ENCODE measurements around the gene CDKN1A. TPM values are rescaled to one million over a fixed set of nuclear protein-coding genes. Genes with fewer than 3 reads are reported as not detected.

The CDKN1A gene
- total and polyA plus RNA-seq, 11 donors = 27.5 to 658 (median 99.8) TPM

- DNase-seq = peak in 2 of 5 donors; percentile 37 to 42
- no peak overlapping the region for H3K4me3 ChIP-seq
- H3K27me3 ChIP-seq = no peaks in the 10 kb centered on the region
- intact Hi-C loops (cut with DNase I) = no loop called here
- TF ChIP-seq POLR2A (IDR thresholded peaks at IDR 0.05) = no peak
- TF ChIP-seq, protein P1, sequence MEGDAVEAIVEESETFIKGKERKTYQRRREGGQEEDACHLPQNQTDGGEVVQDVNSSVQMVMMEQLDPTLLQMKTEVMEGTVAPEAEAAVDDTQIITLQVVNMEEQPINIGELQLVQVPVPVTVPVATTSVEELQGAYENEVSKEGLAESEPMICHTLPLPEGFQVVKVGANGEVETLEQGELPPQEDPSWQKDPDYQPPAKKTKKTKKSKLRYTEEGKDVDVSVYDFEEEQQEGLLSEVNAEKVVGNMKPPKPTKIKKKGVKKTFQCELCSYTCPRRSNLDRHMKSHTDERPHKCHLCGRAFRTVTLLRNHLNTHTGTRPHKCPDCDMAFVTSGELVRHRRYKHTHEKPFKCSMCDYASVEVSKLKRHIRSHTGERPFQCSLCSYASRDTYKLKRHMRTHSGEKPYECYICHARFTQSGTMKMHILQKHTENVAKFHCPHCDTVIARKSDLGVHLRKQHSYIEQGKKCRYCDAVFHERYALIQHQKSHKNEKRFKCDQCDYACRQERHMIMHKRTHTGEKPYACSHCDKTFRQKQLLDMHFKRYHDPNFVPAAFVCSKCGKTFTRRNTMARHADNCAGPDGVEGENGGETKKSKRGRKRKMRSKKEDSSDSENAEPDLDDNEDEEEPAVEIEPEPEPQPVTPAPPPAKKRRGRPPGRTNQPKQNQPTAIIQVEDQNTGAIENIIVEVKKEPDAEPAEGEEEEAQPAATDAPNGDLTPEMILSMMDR (IDR thresholded peaks at IDR 0.05) = no peak
- peak; percentile 71 to 86 (median 78) for ATAC-seq
- H3K36me3 ChIP-seq = no peaks in the 10 kb centered on the region
- H3K4me1 ChIP-seq = peaks cover 0 to 34% (median 16%) of the 10 kb centered on the region in 12 donors
- 57 to 63% (median 60%) methylated on average over 6 of the region's 6 CpGs for WGBS, 4 donors
- peak overlapping the region in 8 of 12 donors; percentile 8 to 56 (median 39) for H3K27ac ChIP-seq
- no peaks in the 10 kb centered on the region for H3K9me3 ChIP-seq
Measured at GRCh38 chr6:36633370-36633769, 45.1 kb upstream of the CDKN1A start.

- no peaks in the 10 kb centered on the region for H3K36me3 ChIP-seq
- peak; percentile 67 to 84 (median 74) for DNase-seq
- H3K4me3 ChIP-seq = no peak overlapping the region
- H3K9me3 ChIP-seq = no peaks in the 10 kb centered on the region
- H3K27me3 ChIP-seq = no peaks in the 10 kb centered on the region
- peaks cover 0 to 29% (median 15%) of the 10 kb centered on the region in 12 donors for H3K4me1 ChIP-seq
- TF ChIP-seq, protein P1 (IDR thresholded peaks at IDR 0.05) = no peak
- TF ChIP-seq POLR2A (IDR thresholded peaks at IDR 0.05) = no peak
- intact Hi-C loops (cut with DNase I) = no loop called here
- WGBS, 4 donors = 34 to 54% (median 42%) methylated on average over 8 to 9 of the region's 9 CpGs
- peak; percentile 59 to 75 (median 68) for ATAC-seq
- H3K27ac ChIP-seq = peak overlapping the region in 9 of 12 donors; percentile 8 to 56 (median 38)
Measured at GRCh38 chr6:36633915-36634314, 44.6 kb upstream of the CDKN1A start.

DNA sequence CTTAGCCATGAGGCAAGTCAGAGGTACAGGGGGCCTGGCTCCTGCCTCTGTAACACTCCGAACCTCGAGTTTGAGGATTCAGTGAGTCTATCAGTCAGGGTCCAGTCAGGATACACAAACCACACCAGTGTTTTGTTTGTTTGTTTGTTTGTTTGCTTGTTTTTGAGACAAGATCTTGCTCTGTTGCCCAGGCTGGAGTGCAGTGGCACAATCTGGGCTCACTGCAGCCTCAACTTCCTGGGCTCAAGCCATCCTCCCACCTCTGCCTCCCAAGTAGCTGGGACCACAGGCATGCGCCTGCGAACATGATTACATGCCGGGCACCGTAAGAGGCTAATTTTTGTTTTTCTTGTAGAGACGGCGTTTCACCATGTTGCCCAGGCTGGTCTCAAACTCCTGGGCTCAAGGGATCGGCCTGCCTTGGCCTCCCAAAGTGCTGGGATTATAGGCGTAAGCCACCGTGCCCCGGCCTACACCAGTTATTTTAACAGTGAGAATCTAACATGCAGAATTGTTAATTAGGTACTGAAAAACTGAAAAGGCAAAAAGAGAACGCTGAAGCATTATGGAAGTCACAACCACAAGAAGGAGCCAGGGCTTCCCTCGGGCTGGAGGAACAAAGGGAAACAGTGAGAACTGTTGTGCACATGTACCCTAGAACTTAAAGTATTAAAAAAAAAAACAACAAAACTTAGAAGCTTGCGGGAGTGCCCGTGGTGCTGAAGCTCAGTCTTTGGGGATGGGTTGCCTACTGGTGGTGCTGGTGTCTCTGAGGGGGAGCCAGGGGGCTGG lies 44.0 kb upstream of the CDKN1A start:
- no peak overlapping the region for H3K4me3 ChIP-seq
- H3K9me3 ChIP-seq = no peaks in the 10 kb centered on the region
- DNase-seq (no peak), ATAC-seq (no peak)
- TF ChIP-seq POLR2A (IDR thresholded peaks at IDR 0.05) = no peak
- TF ChIP-seq, protein P1 (IDR thresholded peaks at IDR 0.05) = no peak
- intact Hi-C loops (cut with DNase I) = loop anchor here in 2 of 10 donors (5.0 kb wide), 1 partner anchor 38 kb away; no protein-coding TSS in a partner anchor
- H3K4me1 ChIP-seq = peaks cover 0 to 24% (median 14%) of the 10 kb centered on the region in 12 donors
- no peaks in the 10 kb centered on the region for H3K27me3 ChIP-seq
- WGBS, 4 donors = 84 to 93% (median 89%) methylated on average over 16 of the region's 16 CpGs
- H3K36me3 ChIP-seq = no peaks in the 10 kb centered on the region
- peak overlapping the region in 9 of 12 donors; percentile 8 to 56 (median 38) for H3K27ac ChIP-seq

GRCh38 chr6:36636283-36636682 lies 42.2 kb upstream of the CDKN1A start:
- intact Hi-C loops (cut with DNase I) = loop anchor here in 2 of 10 donors (5.0 kb wide), 1 partner anchor 36 kb away; no protein-coding TSS in a partner anchor
- DNase-seq (peak in 2 of 5 donors; percentile 60 to 77), ATAC-seq (no peak)

More at GRCh38 chr6:36636283-36636682, 42.2 kb upstream of the CDKN1A start:
- Histone ChIP-seq H3K36me3 (no peaks in the 10 kb centered on the region), H3K4me3 (no peak overlapping the region), H3K4me1 (peaks cover 0 to 21% (median 14%) of the 10 kb centered on the region in 12 donors), H3K27ac (no peak overlapping the region), H3K9me3 (no peaks in the 10 kb centered on the region), H3K27me3 (no peaks in the 10 kb centered on the region)
- WGBS, 4 donors = 34 to 64% (median 44%) methylated on average over 5 of the region's 5 CpGs
- no peak for TF ChIP-seq POLR2A (IDR thresholded peaks at IDR 0.05)
- TF ChIP-seq, protein P1 (IDR thresholded peaks at IDR 0.05) = no peak

Data from heart left ventricle (tissue), 16 donors.